ENCODE results near the gene CDH4. TPM values are rescaled to one million over a fixed set of nuclear protein-coding genes. Genes with fewer than 3 reads are reported as not detected.
"Not testable (repeated sequence)": the region's sequence is repeated elsewhere in the genome, so short reads cannot be mapped to it uniquely, and the experiment has no call there.

The CDH4 gene
- total RNA-seq, 2 donors from 2014 or later: 0.06 to 0.08 TPM

DNA sequence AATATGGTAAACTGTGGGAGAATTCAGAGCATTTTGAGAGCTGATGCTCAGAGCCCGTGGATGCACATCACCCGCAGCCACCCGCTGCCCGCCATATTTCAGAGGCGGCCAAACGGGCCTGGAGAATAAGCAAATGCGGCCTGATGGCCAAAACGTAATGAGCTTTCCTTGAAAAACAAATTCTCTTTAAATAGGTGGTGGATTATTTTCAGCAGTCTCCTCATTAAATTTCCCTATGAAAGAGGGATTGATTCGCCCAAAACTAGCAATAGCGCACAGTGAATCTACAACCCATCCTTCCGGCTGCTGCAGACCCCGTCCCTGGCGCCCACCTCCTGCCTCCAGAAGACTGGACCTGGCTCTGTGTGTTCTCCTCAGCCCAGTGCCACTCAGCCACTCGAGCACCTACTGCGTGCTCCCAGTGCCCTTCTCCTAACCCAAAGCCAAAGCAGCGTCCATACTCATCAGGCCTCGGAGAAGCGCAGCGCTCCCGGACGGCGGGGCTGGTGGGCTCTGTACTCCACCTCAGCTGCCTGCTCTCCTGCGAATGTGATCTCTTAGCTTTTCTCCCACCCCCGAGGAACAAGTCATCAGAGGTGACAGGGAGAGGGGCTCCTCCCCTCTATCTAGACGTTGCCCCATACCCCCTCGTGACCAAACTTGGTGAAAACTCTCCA is 588.9 kb downstream of the CDH4 start:
- intact Hi-C loops (cut with DNase I): no loop called here

DNA sequence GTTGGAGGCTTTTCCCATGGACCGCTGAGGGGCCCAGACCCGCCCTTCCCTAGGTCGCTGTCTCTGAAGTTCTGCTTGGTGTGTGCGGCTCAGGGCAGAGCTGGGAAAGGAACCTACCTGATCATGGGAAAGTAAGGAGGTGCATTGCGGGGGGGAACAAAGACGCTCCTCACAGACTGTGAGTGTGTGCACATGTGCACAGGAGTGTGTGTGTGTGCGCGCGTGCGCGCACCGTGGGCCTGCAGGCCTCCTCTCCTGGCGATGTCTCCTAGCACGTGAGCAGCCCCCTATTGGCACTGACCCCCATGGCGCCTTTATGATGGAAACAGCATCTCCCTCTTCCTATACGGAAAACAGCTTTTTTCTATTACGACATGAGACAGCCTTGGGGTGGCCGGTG is 589.5 kb downstream of the CDH4 start:
- ATAC-seq (no peak), DNase-seq (no peak)
- intact Hi-C loops (cut with DNase I): no loop called here

More for the DNA sequence above, 588.9 kb downstream of the CDH4 start:
- no peak for DNase-seq
- no peak for ATAC-seq

DNA sequence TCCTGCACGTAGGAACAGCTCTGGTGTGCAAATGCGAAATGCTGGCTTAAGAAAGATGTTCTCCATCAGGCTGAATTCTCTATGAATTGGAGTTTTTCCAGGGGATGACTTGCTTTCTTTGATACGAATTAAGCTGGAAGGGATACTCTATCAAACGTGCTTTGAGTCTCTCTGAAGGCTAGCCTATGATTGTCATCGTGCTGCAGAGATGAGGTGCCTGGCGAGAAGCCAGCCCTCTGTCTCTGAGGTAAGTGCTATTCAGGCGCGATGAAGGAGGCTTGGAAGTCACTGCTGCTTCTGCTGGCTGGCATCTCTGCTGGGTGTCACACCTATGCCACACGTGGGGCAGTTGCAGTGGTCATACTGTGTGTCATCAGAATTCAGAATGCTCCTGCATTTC is 589.9 kb downstream of the CDH4 start:
- ATAC-seq: no peak
- DNase-seq: no peak
- intact Hi-C loops (cut with DNase I): no loop called here

DNA sequence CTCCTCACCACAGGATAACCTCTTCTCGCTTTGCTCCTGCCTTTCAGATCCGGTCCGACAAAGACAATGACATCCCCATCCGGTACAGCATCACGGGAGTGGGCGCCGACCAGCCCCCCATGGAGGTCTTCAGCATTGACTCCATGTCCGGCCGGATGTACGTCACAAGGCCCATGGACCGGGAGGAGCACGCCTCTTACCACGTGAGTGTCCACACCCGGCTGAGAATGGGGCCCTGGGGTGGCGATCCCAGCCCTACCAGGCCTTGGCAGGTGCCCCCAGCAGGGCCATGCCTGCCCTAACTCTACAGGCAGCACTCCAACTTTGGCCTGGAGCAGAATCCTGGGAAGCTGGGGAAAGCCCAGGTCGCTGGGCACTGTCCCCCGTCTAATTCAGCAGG is 592.6 kb downstream of the CDH4 start:
- intact Hi-C loops (cut with DNase I): no loop called here
- ATAC-seq (no peak), DNase-seq (no peak)

DNA sequence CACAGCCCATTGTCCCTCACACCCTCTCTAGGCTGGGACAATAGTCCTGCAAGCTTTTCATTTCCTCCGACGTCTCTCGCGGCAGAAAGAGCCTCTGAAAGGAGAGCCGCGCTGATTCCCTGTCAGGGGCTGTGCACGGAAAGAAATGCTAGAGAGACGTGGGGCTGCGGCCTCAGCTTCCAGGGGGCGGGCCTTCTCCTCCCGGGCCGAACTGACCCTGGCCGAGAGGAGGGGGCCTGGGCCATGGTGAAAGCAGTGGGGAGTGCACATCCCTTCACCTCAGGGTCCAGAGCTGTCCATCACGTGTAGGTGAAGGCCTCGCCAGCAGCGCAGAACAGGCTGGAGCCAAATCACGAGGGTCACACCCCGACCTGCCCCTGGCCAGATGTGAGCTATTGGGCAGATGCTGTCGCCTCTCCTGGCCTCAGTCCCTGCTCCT is 593.2 kb downstream of the CDH4 start:
- intact Hi-C loops (cut with DNase I): no loop called here
- ATAC-seq: no peak
- no peak for DNase-seq

DNA sequence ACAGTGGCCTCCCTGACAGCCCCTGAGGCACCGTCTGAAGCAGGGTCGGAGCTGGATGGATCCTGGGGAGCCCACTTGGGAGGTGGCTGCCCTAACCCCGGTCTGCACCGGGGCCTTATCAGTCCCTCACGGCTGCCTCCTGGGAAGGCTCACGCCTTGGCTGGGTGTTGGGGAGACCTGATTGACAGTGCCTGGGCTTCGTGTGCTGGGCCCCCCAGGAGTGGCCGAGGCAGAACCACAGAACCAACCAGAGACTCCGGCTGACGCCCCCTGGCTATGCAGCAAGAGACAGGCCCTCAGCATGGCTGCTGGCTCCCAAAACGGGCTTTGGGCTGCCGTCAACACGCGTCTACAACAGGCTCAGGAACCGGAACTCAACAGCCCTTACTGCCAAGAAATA is 594.0 kb downstream of the CDH4 start:
- no peak for ATAC-seq
- no peak for DNase-seq
- intact Hi-C loops (cut with DNase I): no loop called here

DNA sequence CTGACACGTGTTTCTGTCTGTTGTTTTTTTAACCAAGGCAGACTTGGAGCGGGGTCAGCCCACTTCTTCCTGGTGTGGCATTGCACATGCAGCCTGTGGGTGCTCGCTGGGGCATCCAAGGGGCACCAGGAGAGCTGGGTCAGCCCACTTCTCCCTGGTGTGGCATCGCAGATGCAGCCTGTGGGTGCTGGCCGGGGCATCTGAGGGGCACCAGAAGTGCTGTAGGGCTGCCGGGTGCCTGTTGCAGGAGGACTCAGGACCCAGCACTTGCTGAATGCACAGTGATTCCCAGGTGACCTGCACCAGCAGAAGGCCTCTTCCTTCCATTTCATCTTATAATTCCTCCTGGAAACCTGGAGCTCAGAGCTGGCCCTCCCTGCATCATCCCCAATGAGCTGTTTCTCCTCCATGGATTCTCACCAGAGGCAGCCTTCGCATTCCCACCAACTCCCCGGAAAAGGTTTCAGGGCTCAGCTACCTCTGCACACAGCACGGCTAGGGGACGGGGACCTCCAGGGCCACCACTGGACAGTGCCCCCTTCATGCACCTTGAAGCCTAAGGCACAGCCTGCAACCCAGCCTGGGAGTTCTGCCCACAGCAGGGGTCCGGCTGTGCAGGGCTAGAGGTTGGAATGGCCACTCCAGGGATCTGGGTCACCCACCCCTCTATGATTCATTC is 594.8 kb downstream of the CDH4 start:
- intact Hi-C loops (cut with DNase I): no loop called here
- ATAC-seq (no peak), DNase-seq (no peak)

DNA sequence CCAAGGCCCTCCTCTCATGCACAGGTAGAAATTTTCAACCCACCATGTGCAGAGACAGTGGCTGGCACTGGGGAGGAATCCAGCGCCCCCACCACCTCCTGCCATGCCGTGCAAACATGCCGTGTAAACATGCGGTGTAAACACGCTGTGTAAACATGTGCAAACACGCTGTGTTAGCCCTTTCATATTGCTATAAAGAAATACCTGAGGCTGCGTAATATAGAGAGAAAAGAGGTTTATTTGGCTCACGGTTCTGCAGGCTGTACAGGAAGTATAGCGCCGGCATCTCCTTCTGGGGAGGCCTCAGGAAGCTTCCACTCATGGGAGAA is 595.3 kb downstream of the CDH4 start:
- no peak for DNase-seq
- ATAC-seq: no peak
- intact Hi-C loops (cut with DNase I): no loop called here

DNA sequence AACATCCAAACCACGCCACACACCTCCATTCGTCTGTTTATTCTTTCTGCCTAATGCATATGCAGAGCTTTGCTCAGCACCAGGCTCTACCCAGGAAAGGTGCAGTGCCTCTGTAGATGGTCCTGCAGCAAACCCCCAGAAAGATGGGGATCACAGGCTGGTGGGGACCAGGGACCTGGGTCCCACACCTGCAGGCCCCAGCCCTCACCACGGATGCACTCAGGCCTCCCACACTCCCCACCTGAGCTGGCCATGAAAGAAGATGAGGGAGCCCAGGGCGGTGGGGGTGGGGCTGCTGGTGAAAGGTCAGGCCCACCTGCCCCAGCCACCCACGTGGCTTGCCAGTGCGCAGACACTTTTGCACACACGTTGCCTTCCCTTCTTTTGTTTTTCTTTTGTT is 595.9 kb downstream of the CDH4 start:
- ATAC-seq: no peak
- intact Hi-C loops (cut with DNase I): no loop called here
- no peak for DNase-seq

DNA sequence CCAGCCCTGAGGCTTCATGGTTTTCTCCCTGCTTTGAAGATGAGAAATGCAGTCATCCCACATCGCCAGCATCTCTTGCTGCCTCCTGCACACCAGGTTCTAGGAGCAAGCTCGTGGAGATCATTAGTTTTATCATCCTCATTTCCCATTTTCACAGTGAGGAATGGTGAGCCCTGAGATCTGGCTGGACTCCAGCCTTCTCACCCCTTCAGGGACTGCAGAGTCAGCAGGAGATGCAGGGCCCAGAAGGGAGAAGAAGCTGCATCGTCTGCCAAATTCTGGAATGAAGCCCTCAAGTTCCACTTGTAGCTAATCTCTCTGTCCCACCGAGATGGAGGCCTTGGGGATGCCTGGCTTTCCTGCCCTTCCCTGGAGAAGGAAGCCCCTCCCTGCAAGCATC is 596.8 kb downstream of the CDH4 start:
- ATAC-seq (no peak), DNase-seq (no peak)
- intact Hi-C loops (cut with DNase I): no loop called here

DNA sequence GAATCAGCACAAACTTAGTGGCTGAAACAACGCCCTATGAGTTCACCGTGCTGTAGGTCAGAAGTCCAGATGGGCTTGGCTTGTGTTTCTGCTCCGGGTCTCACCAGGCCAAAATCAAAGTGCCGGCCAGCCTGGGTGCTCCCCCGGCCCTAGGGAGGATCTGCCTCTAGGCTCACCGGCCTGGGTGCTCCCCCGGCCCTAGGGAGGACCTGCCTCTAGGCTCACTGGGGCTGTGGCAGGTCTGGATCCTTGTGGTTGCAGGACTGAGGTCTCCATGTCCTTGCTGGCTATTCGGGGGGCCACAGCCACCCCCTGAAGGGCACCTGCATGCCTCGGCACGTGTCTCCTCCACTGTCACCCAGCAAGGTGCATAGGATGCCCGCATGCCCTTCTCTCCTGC is 597.3 kb downstream of the CDH4 start:
- no peak for DNase-seq

DNA sequence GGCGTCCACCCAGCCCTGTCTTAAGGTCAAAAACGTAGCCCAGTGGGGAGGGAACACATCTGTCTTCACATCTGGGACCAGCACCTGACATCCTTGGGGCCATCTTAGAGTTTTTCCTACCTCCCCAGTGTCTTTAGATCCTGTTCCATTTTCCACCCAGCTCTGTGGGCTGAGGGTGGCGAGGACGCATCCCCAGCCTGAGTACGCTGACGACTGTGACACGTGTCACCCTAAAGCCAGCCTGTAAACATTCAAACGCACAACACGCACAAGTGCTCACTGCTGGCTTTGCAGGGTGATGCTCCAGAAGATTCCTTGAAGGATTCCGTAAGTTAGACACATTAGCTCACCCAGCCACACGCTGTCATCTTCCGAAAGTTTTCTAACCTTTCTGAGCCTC is 597.8 kb downstream of the CDH4 start:
- no peak for ATAC-seq
- no peak for DNase-seq
- intact Hi-C loops (cut with DNase I): no loop called here

More for the DNA sequence above, 597.3 kb downstream of the CDH4 start:
- no peak for ATAC-seq
- intact Hi-C loops (cut with DNase I): no loop called here

DNA sequence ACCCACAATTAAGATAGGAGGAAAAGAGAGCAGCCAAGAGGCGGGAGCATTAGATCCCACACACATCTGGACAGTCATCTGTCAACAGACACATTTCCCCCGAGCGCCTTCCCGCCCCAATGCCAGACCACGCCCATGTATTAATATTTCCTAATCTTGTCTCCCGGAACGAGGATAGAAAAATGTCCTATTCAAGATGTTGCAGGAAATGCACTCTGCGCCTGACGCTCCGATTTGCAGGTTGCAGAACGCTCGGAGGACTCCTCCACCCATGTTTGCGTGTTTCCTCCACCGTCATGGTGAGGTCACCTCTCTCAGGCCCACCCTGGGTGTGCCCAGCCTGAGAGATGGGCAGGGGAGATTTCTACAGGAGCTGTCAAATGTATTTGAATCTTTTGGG is 598.4 kb downstream of the CDH4 start:
- intact Hi-C loops (cut with DNase I): no loop called here
- ATAC-seq (no peak), DNase-seq (no peak)

DNA sequence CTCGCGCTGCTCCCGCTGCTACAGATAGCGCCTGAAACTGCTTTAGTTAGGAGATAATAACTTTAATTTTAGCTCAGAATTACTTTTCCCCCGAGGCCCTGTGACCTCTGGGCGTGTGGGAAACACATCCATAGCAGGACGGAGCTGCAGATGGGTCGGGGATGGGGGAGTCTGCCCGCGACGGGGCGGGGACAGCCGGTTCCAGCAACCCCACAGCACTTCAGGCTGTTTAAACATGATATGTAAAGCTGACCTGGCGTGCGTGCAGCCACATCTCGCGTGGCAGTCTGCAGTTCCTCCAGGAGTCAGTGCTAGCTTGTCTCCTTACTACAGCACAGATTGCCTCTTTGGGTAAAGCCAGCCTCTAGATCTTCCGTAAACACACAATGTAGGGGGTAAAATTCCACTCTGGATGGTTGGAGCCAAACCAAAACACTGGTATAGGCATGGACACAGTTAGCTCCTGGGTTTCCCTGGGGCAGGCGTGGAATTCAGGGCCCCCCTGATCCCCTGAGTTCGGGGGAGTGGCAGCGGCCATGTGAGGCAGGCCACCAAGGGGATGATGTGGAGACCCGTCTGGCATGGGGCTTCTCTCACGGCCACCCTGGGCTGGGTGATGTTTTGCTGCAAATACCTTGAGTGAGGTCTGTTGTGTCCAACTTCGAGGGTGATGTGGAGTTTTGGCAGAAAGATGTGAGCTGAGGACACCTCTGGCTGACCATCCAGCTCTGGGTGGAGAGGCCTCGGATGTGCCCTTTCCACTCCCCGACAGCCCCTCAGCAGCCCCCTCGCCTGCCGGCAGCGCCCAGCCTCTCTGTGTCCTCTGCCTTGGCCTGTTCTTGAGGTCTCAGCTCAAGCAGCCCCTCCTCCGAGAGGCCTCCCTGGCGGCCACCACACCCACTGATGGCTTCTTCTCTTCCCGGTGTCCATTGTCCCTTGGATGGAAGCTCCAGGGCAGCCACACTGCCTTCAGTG is 599.2 kb downstream of the CDH4 start:
- intact Hi-C loops (cut with DNase I): no loop called here
- no peak for ATAC-seq

DNA sequence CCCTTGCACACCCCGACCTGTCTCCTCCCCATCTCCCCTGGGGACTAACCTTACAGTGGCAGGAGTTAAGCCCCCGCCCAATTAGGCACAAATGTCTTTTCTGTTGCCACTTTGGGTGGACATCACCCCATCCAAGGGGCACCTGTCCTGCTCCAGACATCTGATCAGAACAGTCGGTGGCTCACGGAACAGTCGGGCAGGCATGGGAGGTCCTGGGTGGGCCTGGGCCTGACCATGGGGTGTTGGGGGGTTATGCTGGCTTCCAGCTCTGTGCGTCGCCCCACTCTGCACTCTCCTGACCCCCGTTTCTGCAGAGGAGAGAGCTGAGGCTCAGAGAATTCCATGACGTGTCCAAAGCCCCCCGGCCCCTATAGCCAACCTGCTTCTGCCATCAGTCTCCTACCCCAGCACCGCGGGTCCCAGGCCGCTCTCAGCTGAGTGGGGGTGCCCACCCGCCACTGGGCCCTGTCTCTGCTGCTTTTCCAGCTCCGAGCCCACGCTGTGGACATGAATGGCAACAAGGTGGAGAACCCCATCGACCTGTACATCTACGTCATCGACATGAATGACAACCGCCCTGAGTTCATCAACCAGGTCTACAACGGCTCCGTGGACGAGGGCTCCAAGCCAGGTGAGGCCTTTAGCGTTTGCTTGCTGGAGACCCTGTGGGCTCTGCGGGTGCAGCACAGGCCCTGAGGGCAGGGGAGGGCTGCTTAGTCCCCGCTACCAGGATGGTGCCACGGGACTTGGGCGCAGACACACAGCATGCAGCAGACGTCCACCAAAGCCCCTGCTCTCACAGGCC is 600.4 kb downstream of the CDH4 start:
- no peak for DNase-seq
- ATAC-seq: no peak
- intact Hi-C loops (cut with DNase I): no loop called here

More for the DNA sequence above, 599.2 kb downstream of the CDH4 start:
- no peak for DNase-seq

DNA sequence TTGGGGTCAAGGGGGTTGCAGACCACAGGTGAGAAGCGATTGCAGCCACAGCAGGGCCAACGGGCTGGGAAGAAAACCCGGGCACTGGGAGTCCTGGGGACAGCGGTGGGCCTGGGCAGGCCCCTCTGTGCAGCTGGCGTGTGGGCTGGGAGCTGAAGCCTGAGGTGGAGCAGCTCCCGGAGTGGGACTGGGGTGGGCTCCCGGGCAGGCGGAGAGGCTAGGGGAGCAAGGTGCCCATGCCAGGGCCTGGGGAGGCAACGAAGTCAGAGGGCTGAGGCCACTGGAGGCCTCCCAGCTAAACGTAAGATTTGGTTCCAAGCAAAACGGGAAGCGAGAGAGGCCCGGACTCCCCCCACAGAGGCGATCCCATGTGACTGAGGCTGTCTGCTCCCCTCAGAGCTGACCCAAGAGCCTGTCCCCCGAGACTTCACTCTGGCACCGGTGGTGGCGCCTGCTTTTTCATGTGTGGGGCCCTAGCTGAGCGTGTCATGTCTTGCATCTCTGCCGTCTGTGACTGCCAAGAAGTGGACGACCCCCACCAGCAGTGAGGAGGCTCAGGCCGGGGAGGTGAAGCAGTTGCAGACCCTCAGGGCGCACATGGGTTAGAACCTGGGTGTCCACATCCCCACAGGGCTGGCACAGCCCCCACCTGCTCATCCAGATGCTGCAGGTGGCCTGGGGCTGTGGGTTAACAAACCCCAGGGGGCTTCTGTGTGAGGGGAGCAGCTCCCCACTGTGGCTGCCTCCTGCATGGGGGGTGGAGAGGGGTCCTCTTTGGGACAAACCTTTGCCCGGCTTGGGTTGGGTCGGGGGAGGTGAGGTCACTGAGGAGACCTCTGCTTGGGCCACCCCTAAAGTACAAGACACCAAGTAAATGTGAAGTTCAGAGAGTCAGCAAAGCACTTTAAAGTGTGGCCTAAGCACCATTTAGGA is 601.3 kb downstream of the CDH4 start:
- DNase-seq (no peak), ATAC-seq (no peak)
- intact Hi-C loops (cut with DNase I): no loop called here

DNA sequence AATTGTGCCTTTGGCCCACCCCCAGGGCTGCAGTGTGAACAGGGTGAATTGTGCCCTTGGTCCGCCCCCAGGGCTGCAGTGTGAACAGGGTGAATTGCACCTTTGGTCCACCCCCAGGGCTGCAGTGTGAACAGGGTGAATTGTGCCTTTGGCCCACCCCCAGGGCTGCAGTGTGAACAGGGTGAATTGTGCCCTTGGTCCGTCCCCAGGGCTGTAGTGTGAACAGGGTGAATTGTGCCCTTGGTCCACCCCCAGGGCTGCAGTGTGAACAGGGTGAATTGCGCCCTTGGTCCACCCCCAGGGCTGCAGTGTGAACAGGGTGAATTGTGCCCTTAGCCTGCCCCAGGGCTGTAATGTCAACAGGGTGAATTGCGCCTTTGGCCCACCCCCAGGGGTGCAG is 602.5 kb downstream of the CDH4 start:
- intact Hi-C loops (cut with DNase I); DNase-seq; ATAC-seq: not testable (repeated sequence)

DNA sequence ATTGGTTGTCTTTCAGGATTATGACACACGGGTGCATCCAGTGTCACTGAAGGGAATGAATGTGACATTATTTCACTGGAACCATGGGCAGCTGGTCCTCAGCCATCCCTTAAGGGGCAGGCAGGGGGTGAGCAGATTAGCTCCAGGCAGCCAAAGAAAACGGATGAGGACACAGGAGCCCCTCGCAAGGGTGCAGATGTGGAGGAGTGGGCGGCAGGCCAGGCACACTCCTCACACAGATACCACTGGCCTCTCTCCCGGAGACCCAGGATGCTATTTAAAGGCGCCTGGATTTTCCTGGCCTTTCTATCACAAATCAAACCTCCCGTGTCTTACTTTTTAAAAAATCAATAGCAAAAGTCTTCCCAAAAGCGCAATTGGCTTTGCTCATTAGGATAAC is 603.2 kb downstream of the CDH4 start:
- intact Hi-C loops (cut with DNase I): no loop called here
- ATAC-seq: no peak
- no peak for DNase-seq
